ENCODE measurements around the gene SCAPER.
"Not testable (repeated sequence)": the region's sequence is repeated elsewhere in the genome, so short reads cannot be mapped to it uniquely, and the experiment has no call there.

SCAPER gene

GRCh38 chr15:76850367-76850766, 54.8 kb downstream of the SCAPER start:
- DNase-seq (ENCODE audit: low read depth): not testable (repeated sequence)

GRCh38 chr15:76846782-76847181, 58.4 kb downstream of the SCAPER start:
- no peak for DNase-seq (ENCODE audit: low read depth)

- DNase-seq (ENCODE audit: low read depth): no peak
Observed at GRCh38 chr15:76844096-76844495, 61.0 kb downstream of the SCAPER start.

GRCh38 chr15:76843269-76843668, 61.9 kb downstream of the SCAPER start:
- DNase-seq (ENCODE audit: low read depth): no peak

GRCh38 chr15:76840830-76841460, 64.2 kb downstream of the SCAPER start:
- no peak for DNase-seq (ENCODE audit: low read depth)

GRCh38 chr15:76839173-76839572, 66.0 kb downstream of the SCAPER start:
- no peak for DNase-seq (ENCODE audit: low read depth)

- no peak for DNase-seq (ENCODE audit: low read depth)
Observed at GRCh38 chr15:76837474-76837873, 67.7 kb downstream of the SCAPER start.

GRCh38 chr15:76829939-76830338, 75.2 kb downstream of the SCAPER start:
- DNase-seq (ENCODE audit: low read depth): no peak

GRCh38 chr15:76823890-76824289, 81.2 kb downstream of the SCAPER start:
- no peak for DNase-seq (ENCODE audit: low read depth)

- DNase-seq (ENCODE audit: low read depth): no peak
Observed at GRCh38 chr15:76823303-76823702, 81.8 kb downstream of the SCAPER start.

GRCh38 chr15:76818926-76819325, 86.2 kb downstream of the SCAPER start:
- not testable (repeated sequence) for DNase-seq (ENCODE audit: low read depth)

GRCh38 chr15:76815421-76815820, 89.7 kb downstream of the SCAPER start:
- DNase-seq (ENCODE audit: low read depth): no peak

GRCh38 chr15:76812381-76812780, 92.8 kb downstream of the SCAPER start:
- no peak for DNase-seq (ENCODE audit: low read depth)

- DNase-seq (ENCODE audit: low read depth): no peak
Observed at GRCh38 chr15:76809412-76810103, 95.6 kb downstream of the SCAPER start.

- no peak for DNase-seq (ENCODE audit: low read depth)
Observed at GRCh38 chr15:76803049-76803571, 102.0 kb downstream of the SCAPER start.

GRCh38 chr15:76802411-76802810, 102.7 kb downstream of the SCAPER start:
- no peak for DNase-seq (ENCODE audit: low read depth)

GRCh38 chr15:76799760-76800159, 105.4 kb downstream of the SCAPER start:
- no peak for DNase-seq (ENCODE audit: low read depth)

- DNase-seq (ENCODE audit: low read depth): no peak
Observed at GRCh38 chr15:76795217-76795616, 109.9 kb downstream of the SCAPER start.

- no peak for DNase-seq (ENCODE audit: low read depth)
Observed at GRCh38 chr15:76793162-76793561, 112.0 kb downstream of the SCAPER start.

GRCh38 chr15:76791511-76791910, 113.6 kb downstream of the SCAPER start:
- DNase-seq (ENCODE audit: low read depth): no peak

GRCh38 chr15:76787273-76787672, 117.9 kb downstream of the SCAPER start:
- no peak for DNase-seq (ENCODE audit: low read depth)

- no peak for DNase-seq (ENCODE audit: low read depth)
Observed at GRCh38 chr15:76776969-76777368, 128.2 kb downstream of the SCAPER start.

- DNase-seq (ENCODE audit: low read depth): no peak
Observed at GRCh38 chr15:76776480-76776879, 128.7 kb downstream of the SCAPER start.

- no peak for DNase-seq (ENCODE audit: low read depth)
Observed at GRCh38 chr15:76773234-76773633, 131.9 kb downstream of the SCAPER start.
